Gastroesophageal sphincter (tissue), 4 donors: Measurements from ENCODE around the gene IL10RA. TPM values are rescaled to one million over a fixed set of nuclear protein-coding genes. Genes with fewer than 3 reads are reported as not detected.
"Not testable (repeated sequence)": the region's sequence is repeated elsewhere in the genome, so short reads cannot be mapped to it uniquely, and the experiment has no call there.

Experiments used
- ATAC-seq: fragments of 150-250 bp; one replicate; pipeline ENCODE4 v1.9.1; 2016; ENCODE audit warnings: mild to moderate bottlenecking, moderate library complexity
- H3K27ac ChIP-seq, 4 donors: fragments of 200-600 bp; sonication (generic) in 3 of 4; 1 replicate in 3 of 4; 2 replicates in 1 of 4; pipeline ENCODE4 v1.5.1; 2016 to 2019
- H3K27me3 ChIP-seq: fragments of 200-600 bp; sonication (generic); one replicate; pipeline ENCODE4 v1.5.1; 2019
- H3K36me3 ChIP-seq, 2 donors: fragments of 200-600 bp; sonication (generic); one replicate each; pipeline ENCODE4 v1.5.1; 2019; ENCODE audit warnings: control low read depth in 1 of 2
- H3K4me1 ChIP-seq, 3 donors: fragments of 200-600 bp; sonication (generic); 1 replicate in 2 of 3; 2 replicates in 1 of 3; pipeline ENCODE4 v1.5.1; 2016 to 2019; ENCODE audit warnings: control low read depth in 2 of 3
- H3K4me3 ChIP-seq, 2 donors: fragments of 200-600 bp; sonication (generic); one replicate each; pipeline ENCODE4 v1.5.1; 2019; ENCODE audit warnings: mild to moderate bottlenecking in 1 of 2, moderate library complexity in 1 of 2
- H3K9me3 ChIP-seq, 3 donors: fragments of 200-600 bp; sonication (generic); one replicate each; pipeline ENCODE4 v1.5.1; 2017 to 2019; ENCODE audit warnings: control low read depth in 2 of 3
- CTCF ChIP-seq, 4 experiments: fragments of 200-600 bp in 2 of 4; fragments of 450-650 bp in 2 of 4; sonication (generic) in 1 of 4; IDR thresholded peaks; one replicate each; pipeline ENCODE4 v1.5.1; 2017 to 2019; ENCODE audit warnings: antibody characterized with exemption in 4 of 4, mild to moderate bottlenecking in 2 of 4, moderate library complexity in 2 of 4
- EP300 ChIP-seq: sonication (generic); formaldehyde crosslinking; IDR thresholded peaks from one replicate; pipeline ENCODE4 v1.6.1; 2017; ENCODE audit warnings: antibody characterized with exemption, mild to moderate bottlenecking
- POLR2A ChIP-seq, 2 donors: fragments of 450-650 bp; IDR thresholded peaks; one replicate each; pipeline ENCODE4 v1.6.1; 2017; ENCODE audit warnings: antibody characterized with exemption in 2 of 2, mild to moderate bottlenecking in 2 of 2, moderate library complexity in 1 of 2
- POLR2AphosphoS5 ChIP-seq: sonication (generic); formaldehyde crosslinking; IDR thresholded peaks from one replicate; pipeline ENCODE4 v1.6.1; 2017; ENCODE audit warnings: antibody characterized with exemption
- WGBS, 2 donors: methylation state at CpG; one replicate each; pipeline ENCODE4 v1.1.5; 2018; ENCODE audit warnings: low coverage in 1 of 2; 5-methylcytosine and 5-hydroxymethylcytosine counted together
- total RNA-seq, 4 donors: library from RNA; depleted of rRNA; stranded (reverse); fragments of >200 nt; gene quantifications; one replicate each; pipeline ENCODE4 v1.1.0, GENCODE V29; 2016

Gene IL10RA
- total RNA-seq, 4 donors from 2014 or later: 16.7 to 37.3 (median 24.3) TPM

GRCh38 chr11:118005224-118006152, 19.3 kb downstream of the IL10RA start:
- TF ChIP-seq POLR2AphosphoS5: no peak
- no peak for TF ChIP-seq EP300
- no peak for TF ChIP-seq CTCF (IDR thresholded peaks at IDR 0.05)
- no peak for TF ChIP-seq POLR2A (IDR thresholded peaks at IDR 0.05)
- no peak overlapping the region for H3K27ac ChIP-seq
- peaks cover 0 to 8% (median 0%) of the 10 kb centered on the region in 3 donors for H3K4me1 ChIP-seq
- 90 to 92% methylated on average over 8 to 10 of the region's 12 CpGs for WGBS, 2 donors
- peaks cover 0 to 8% (median 0%) of the 10 kb centered on the region in 3 donors for H3K9me3 ChIP-seq
- H3K4me3 ChIP-seq: no peak overlapping the region
- no peak for ATAC-seq
- H3K36me3 ChIP-seq: peaks cover 0 to under 1% of the 10 kb centered on the region in 2 donors
- H3K27me3 ChIP-seq: peaks cover 13% of the 10 kb centered on the region

GRCh38 chr11:118006153-118006534, 19.9 kb downstream of the IL10RA start:
- H3K36me3 ChIP-seq: no peaks in the 10 kb centered on the region
- no peak overlapping the region for H3K27ac ChIP-seq
- TF ChIP-seq EP300 (no peak), POLR2A (IDR thresholded peaks at IDR 0.05) (no peak), CTCF (IDR thresholded peaks at IDR 0.05) (no peak), POLR2AphosphoS5 (no peak)
- peaks cover 16% of the 10 kb centered on the region for H3K27me3 ChIP-seq
- H3K4me3 ChIP-seq: no peak overlapping the region
- no peak for ATAC-seq
- WGBS, 2 donors: 95% methylated on average over 4 of the region's 4 CpGs; no CpG with 5 or more reads in 1 of the 2 donors
- H3K9me3 ChIP-seq: peaks cover 0 to 8% (median 0%) of the 10 kb centered on the region in 3 donors
- H3K4me1 ChIP-seq: peaks cover 0 to 8% (median 0%) of the 10 kb centered on the region in 3 donors

GRCh38 chr11:118007040-118007439, 20.8 kb downstream of the IL10RA start:
- WGBS, 2 donors: 75 to 100% methylated on average over 1 to 2 of the region's 5 CpGs

GRCh38 chr11:118007563-118008270, 21.5 kb downstream of the IL10RA start:
- not testable (repeated sequence) for ATAC-seq
- H3K27ac ChIP-seq: peak overlapping the region in 1 of 4 donors; percentile 27

More at GRCh38 chr11:118007040-118007439, 20.8 kb downstream of the IL10RA start:
- Histone ChIP-seq H3K27me3 (peaks cover 16% of the 10 kb centered on the region), H3K4me1 (peaks cover 0 to 5% (median 0%) of the 10 kb centered on the region in 3 donors), H3K9me3 (peaks cover 0 to 8% (median 0%) of the 10 kb centered on the region in 3 donors), H3K36me3 (no peaks in the 10 kb centered on the region), H3K27ac (no peak overlapping the region), H3K4me3 (no peak overlapping the region)
- no peak for ATAC-seq
- no peak for TF ChIP-seq POLR2A (IDR thresholded peaks at IDR 0.05)

GRCh38 chr11:118008271-118008911, 22.2 kb downstream of the IL10RA start:
- Histone ChIP-seq H3K4me3 (no peak overlapping the region), H3K27ac (no peak overlapping the region), H3K9me3 (peaks cover 0 to 8% (median 0%) of the 10 kb centered on the region in 3 donors), H3K36me3 (no peaks in the 10 kb centered on the region), H3K4me1 (no peaks in the 10 kb centered on the region), H3K27me3 (peaks cover 13% of the 10 kb centered on the region)
- ATAC-seq: peak; percentile 30
- TF ChIP-seq CTCF (IDR thresholded peaks at IDR 0.05) (no peak), EP300 (no peak), POLR2A (IDR thresholded peaks at IDR 0.05) (no peak), POLR2AphosphoS5 (no peak)
- WGBS, 2 donors: 64% methylated on average over 4 of the region's 4 CpGs; no CpG with 5 or more reads in 1 of the 2 donors

More at GRCh38 chr11:118007563-118008270, 21.5 kb downstream of the IL10RA start:
- H3K4me1 ChIP-seq, H3K4me3 ChIP-seq, H3K9me3 ChIP-seq, H3K36me3 ChIP-seq: not testable (repeated sequence)
- WGBS, 2 donors: 65 to 75% methylated on average over 5 to 9 of the region's 11 CpGs
- H3K27me3 ChIP-seq: peaks cover 16% of the 10 kb centered on the region
